Stimulated activated CD8-positive, alpha-beta memory T cell treated with anti-CD3 and anti-CD28 coated beads, Interleukin-2, amount 100 ng/mL, for 48 hours (primary cell): ENCODE results near the gene OR51G2.
"Not testable (repeated sequence)": the region's sequence is repeated elsewhere in the genome, so short reads cannot be mapped to it uniquely, and the experiment has no call there.

Source experiments
- DNase-seq, 2 donors: peaks; one replicate each; pipeline ENCODE4 v3.0.0-alpha.2; 2020; ENCODE audit warnings: low read depth in 2 of 2

OR51G2 gene, protein sequence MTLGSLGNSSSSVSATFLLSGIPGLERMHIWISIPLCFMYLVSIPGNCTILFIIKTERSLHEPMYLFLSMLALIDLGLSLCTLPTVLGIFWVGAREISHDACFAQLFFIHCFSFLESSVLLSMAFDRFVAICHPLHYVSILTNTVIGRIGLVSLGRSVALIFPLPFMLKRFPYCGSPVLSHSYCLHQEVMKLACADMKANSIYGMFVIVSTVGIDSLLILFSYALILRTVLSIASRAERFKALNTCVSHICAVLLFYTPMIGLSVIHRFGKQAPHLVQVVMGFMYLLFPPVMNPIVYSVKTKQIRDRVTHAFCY

DNA sequence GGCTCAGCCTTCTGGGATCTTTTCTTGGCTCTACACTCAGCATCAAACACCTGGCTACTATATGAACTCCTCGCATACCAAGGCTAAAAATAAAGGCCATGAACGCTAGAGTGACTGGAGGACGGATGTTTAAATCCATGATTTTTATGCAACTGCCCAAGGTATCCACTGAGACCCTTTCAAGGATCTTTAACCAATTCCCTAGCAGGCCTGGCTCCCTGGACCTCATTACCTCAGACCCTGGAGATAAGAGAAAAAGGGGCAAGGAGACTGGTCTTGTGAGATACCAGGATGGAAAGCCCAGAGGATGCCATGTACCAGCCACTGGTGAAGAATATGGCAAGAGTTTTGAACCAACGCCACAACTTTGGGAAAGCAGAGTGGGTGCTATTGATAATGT, at the start of gene OR51G2:
Gene OR51G2, minus strand, starts transcription at position 101 of the 400 bp plus-strand sequence. CDS start 3,687 bp downstream, outside the sequence.
- no peak for DNase-seq

DNA sequence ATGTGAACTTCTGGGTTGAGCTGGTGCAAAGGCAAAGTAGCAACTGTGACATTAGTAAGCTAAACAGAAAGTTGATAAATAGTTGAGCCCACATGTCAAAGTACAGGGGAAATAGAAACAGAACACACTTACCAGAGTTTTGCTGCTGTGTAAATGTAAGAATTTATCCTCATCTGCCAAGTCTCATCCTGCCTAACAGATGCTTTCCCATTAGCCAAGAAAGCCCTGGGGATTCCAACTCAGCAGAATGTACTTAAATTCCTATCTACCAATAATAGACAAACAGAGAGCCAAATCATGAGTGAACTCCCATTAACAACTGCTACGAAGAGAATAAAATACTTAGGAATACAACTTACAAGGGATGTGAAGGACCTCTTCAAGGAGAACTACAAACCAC, 43.7 kb upstream of the OR51G2 start:
- DNase-seq: no peak

DNA sequence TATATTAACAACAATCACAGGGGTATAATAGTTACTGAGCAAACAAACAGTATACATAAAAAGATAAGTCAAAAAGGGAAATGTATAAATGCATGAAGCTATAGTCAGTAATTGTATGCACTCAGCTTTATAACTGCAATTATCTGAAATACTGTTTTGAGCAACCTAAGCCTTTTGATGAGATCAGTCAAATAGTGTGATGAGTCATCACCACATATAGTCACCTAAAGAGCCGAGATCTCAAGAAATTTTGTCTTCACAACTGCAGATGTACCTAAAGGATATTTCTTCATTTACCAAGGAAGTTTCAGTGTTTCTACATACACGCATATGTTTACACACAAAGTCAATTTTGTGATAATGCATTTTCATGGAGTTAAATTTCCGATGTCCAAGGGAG, 41.7 kb upstream of the OR51G2 start:
- no peak for DNase-seq

DNA sequence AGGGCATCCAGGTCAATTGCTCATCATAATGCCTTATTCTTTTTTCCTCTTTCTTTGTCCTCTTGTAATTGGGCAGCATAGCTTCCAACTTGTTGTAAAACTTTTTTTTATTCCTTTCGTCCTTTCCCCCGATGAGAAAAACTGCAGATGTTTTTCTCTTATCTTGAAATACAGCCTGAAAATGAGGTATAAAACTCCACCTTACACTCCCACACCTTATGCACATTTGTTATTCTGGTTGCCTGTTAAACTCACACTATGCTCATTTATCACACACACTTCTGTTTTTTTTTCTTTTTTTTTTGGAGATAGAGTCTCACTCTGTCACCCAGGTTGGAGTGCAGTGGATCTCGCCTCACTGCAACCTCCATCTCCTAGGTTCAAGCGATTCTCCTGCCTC, 38.2 kb upstream of the OR51G2 start:
- no peak for DNase-seq

DNA sequence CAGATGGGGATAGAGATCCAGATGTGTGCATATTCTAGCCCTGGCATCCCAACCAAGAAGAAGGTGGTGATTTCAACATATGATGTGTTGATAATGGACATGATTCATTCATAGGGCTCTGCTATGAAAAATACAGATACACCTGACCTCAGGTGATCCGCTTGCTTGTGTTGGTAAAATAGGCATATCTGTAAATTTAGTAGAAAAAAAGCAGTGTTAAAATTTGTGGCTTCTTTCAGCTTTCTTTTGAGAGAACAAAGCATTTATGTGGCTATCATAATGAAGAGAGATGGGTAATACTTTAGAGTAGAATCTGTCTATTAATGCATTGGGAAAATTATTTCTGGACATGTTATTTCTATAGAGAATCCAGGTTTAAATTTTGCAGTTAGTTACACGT, 36.5 kb upstream of the OR51G2 start, which contains the start of gene OR51A2:
Gene OR51A2, minus strand, starts transcription at position 101 of the 400 bp plus-strand sequence. Its CDS starts 0 bp downstream, at position 101.
- not testable (repeated sequence) for DNase-seq

DNA sequence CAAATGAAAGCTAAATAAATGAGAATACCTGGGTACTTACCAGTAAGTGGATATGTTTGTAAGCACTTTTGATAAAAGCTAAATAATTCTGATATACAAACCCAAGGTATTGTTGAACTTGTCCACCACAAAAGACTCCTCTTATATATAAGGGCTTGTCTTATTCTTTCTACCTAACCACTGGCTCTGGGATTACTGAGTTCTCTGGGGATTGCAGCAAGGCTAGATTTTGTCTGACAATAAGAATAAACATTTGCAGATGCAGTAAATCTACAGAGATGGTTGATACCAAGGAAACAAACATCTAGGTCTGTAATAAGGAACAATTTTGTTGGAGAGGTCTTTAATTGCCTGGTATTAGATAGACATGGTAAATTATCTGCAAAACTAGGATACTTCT, 28.4 kb upstream of the OR51G2 start, which contains the start of gene OR51A4:
Gene OR51A4, minus strand, starts transcription at position 101 of the 400 bp plus-strand sequence. CDS start 505 bp downstream, outside the sequence.
- no peak for DNase-seq

DNA sequence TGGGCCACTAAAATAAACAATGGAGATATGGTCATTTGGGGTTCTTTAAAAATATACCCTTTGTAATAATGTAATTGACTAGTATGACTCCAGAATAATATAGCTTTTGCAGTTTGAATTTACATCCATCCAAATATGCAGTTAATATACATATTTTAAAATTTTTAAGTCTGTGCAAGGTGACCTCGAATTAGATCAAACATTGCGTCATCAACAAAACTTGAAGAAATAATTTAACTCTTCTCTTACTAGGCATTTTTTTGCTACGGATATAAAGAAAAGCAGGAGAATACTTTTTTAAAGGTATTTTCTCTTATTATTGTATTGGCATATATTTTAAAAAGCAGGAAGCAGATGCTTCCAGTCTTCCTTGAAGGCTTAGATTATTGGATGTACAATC, 17.6 kb upstream of the OR51G2 start:
- no peak for DNase-seq

DNA sequence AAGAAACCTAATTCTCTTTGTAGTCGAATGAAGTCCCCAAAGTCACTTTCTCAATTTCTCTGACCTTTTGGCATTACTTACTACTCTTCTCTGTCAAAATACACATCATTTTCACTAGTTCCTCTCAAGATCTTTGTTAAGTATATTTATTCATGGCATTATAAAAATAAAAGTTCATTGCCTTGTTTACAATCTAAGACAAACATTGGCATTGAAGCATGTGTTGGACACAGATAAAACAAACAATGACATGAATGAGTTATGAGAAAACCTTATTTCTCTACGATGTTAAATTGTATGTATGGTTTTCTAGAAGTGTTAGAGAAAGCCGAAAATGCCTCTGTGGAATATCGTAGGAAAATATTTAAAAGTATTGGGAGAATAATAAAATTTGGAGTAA, 13.6 kb upstream of the OR51G2 start:
- no peak for DNase-seq

DNA sequence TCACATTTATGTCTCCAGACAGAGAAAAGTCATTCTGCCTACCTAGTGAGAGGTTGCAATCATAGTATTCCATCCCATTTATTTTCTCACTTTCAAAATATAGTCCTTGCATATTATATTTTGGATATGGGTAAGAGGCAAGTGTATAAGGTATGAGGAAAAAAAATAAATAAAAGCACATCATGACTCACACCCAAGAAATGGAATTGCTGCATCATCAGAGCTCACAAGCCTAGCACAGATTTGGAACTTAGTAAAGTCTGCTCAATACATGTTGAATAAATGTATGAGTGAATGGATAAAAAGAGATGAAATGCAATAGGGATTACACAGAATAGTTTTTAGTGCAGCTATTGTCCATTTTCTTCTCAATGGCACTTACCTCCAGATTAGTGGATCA, 7.5 kb upstream of the OR51G2 start:
- no peak for DNase-seq

DNA sequence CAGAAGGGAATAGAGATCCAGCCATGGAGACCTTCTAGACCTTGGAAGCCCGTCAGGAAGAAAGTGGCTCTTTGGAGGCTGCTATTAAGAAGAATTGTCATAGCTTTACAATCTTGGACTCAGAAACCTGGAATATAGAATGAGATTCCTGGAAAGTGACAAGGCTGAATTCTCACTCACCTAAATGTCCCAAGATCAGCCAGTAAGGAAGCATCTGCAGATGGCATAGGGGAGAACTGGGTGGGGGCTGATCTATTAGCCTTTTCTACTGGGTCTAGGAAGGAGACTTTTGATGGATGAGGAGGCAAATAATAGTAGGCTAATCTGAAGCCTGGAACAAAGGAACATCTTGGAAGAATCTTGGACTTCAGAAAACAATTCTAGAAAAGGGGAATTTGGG, 5.1 kb upstream of the OR51G2 start, which contains the start of gene OR51G1:
Gene OR51G1, minus strand, starts transcription at position 101 of the 400 bp plus-strand sequence. Its CDS starts 0 bp downstream, at position 101.
- no peak for DNase-seq

DNA sequence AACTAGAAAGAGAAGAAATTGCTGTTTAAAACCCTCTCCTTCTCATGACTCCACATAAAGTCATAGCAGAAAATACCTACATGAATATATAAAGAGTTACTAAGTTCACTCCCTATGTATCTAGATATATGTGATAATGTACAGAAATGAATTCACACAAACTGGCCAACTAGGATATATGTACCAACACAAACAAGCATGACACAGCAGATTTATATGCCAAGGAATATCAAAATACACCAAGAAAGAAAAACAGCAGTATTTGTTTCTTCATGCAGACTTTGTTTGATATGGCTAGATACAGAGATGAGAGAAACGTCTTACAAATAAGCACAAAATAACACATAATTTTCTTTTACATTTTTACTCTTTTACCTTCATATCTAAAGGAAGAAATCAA, 3.2 kb upstream of the OR51G2 start:
- no peak for DNase-seq

DNA sequence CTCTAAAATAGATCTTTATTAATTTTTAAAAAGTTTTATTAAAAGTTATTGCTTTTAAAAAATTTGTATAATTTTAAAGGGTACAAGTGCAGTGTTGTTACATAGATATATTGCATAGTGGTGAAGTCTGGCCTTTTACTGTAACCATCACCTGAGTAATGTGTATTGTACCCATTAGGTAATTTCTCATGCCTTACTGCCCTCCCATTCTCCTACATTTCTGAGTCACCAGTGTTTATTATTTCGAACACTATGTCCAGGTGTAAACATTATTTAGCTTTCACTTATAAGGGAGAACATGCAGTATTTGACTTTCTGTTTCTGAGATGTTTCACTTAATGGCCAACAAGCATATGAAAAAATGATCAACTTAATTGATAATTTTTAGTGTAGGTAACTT, 2.6 kb upstream of the OR51G2 start:
- no peak for DNase-seq

DNA sequence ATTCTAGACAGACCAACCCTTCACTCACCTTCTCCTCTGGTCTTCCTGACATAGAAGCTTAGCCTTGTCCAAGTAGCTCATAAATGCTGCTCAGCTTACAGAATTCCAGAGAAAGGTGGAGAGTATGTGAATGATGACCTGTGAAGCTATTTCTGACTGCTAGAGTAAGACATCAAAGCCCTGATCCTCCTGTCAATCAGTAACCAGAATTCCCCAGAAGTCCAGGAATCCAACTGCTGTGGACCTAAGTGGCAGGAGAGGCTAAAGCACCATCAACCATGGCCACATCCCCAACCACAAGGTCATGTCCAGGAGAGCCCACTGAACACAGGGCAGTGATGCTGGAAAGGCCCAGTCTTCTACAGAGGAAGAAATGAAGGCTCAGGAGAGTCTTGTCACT, 2.6 kb downstream of the OR51G2 start:
- DNase-seq: no peak

DNA sequence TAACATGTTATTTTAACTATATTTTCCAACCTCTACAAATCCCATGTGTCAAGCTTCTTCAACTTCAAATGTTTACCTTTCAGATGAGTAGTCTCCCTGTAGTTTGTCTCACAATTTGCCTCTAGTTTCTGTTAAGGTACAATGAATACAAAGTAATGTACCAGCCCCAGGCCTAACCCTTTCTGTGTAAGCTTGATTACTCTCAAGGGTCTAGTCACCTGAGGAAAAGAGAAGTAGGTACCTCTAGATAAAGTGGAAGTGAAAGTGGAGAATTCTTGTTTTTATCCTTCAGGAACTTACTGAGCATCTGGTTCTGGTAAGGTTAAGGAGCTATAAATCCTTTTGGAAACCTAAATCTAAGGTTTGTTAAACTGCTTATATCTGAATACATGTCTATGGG, 15.7 kb downstream of the OR51G2 start, which contains the start of gene OR51A7:
Gene OR51A7, plus strand, starts transcription at position 300 of the 400 bp plus-strand sequence. CDS start 3,587 bp downstream, outside the sequence.
- DNase-seq: no peak

DNA sequence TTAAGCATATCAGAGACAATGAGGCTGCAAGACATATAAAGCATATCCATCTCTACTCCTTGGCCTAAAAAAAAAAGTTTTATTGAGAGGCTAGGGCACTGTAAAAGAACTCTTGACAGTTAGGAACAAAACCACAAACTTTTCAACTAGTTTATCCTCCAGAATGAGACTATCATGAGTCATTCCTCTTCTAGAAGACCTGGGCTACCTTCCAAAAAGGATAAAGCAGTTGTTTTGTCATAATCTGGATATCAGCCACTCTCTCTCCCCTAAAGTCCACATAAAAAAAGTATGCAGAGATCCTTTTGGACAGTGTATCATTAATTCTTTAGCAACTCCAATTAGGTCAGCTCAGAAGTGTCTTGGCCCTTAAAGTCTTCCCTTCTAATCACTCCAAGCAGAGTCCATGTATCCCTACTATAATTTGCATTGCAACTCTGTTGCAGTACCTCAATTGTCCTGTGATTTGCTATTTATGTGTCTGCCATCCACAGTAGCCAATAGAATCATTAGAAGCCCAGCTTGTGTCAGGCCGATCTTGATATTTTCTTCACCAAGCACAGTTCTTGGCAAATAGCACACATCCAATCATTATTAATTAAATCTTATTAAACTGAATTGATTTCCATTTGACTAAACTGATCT, 27.0 kb downstream of the OR51G2 start:
- DNase-seq: no peak

DNA sequence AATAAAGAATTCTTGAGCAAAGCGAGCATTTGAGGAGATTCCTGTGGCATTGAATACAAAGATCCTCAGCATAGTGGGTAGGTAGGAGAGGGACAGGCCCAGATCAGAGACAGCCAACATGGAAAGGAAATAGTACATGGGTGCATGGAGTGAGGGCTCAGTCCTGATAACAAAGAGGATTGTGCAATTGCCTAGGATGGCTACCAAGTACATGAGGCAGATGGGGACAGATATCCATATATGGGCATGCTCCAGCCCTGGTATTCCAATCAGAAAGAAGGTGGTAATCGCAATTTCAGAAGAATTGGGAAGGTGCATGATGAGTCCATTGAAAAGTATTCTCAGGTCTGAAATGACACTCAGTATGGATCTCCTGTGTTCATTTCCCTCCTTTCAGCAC, 28.9 kb downstream of the OR51G2 start:
- no peak for DNase-seq

DNA sequence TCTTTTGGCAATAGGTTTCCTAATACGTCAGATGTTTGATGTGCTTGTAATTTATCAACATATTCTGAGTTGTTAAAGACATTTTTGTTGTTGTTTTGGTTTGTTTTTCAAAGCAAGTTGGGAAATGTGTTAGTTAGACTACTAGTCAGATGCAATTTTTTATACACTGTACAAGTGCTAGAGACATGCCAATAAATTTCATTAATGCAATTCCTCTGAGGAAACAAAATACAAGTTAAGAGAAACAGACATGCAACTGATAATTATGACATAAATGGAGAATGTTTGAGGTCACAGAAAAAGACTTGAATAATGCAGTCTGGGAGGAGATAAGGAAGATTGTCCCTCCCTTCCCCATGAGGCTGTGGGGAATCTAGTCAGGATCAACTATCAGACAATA, 31.6 kb downstream of the OR51G2 start:
- DNase-seq: no peak

DNA sequence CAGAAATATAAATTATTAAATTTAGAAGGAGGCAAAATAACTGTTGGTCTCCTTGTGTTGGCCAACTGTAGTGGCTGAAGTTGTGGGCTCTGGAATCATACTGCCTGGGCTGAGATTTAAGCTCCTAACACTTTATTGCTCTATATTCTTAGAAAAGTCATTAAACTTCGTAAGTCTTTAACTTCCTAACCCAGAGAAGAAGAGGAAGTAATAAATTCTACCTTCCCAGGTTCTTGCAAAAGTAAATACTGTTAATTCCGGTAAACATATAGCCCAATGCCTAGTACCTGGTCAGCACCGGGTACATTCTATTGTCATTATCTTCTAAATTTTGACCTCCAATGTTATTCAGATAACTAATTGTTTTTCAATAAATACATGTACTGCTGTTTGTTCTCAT, 33.0 kb downstream of the OR51G2 start:
- DNase-seq: no peak

DNA sequence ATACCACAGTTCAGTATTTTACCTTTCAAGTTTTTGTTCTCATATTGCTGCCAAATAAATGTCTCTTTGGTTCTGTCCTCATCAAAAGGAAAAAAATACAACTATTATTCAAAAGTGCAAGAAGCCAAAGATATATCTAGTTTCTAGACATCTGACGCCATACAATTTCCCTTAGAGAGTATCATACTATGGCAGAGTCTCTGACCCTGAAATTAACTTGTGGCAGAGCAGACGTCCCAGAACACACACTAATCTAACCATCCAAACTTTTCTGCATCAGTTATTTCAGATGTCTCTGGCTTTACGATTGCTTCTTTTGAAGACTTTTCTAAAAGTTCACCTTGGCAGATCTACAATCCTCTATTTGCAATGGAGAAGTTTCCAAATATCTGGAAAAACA, 34.8 kb downstream of the OR51G2 start:
- DNase-seq: no peak

DNA sequence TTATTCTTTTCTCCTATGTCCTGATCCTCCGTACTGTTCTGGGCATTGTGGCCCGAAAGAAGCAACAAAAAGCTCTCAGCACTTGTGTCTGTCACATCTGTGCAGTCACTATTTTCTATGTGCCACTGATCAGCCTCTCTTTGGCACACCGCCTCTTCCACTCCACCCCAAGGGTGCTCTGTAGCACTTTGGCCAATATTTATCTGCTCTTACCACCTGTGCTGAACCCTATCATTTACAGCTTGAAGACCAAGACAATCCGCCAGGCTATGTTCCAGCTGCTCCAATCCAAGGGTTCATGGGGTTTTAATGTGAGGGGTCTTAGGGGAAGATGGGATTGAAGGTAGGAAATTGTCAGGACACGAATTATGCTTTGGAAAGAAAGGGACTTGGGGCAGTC, 36.6 kb downstream of the OR51G2 start:
- DNase-seq: no peak

DNA sequence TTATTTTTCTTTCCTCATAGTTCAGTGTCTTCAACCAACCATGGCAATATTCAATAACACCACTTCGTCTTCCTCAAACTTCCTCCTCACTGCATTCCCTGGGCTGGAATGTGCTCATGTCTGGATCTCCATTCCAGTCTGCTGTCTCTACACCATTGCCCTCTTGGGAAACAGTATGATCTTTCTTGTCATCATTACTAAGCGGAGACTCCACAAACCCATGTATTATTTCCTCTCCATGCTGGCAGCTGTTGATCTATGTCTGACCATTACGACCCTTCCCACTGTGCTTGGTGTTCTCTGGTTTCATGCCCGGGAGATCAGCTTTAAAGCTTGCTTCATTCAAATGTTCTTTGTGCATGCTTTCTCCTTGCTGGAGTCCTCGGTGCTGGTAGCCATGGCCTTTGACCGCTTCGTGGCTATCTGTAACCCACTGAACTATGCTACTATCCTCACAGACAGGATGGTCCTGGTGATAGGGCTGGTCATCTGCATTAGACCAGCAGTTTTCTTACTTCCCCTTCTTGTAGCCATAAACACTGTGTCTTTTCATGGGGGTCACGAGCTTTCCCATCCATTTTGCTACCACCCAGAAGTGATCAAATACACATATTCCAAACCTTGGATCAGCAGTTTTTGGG, 37.2 kb downstream of the OR51G2 start, which contains the start of gene OR51T1:
Gene OR51T1, plus strand, starts transcription at position 41 of the 641 bp plus-strand sequence. Its CDS starts 0 bp downstream, at position 41.
- DNase-seq: no peak

DNA sequence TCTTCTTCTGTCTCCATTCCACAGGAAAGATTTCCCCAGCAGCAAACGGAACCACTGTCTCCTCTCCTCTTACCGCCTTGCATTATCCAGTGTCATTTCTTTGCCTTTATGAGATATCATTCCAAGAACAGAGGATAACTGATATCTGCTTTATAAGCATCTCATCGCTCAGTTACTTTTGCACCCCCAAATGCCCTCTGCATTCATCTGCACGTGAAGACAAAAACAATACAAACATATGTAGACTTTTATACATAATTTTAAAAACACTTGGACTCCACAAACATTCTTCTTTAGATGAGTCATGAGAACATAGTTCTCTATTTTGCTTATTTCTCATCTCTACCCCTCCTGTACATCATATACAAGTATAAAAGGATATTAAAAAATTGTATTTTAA, 38.0 kb downstream of the OR51G2 start:
- no peak for DNase-seq
